ENCODE measurements around the gene PTPRZ1. TPM values are rescaled to one million over a fixed set of nuclear protein-coding genes. Genes with fewer than 3 reads are reported as not detected.

PTPRZ1 gene
- total RNA-seq, 1 donor from 2014 or later = 154 TPM

DNA sequence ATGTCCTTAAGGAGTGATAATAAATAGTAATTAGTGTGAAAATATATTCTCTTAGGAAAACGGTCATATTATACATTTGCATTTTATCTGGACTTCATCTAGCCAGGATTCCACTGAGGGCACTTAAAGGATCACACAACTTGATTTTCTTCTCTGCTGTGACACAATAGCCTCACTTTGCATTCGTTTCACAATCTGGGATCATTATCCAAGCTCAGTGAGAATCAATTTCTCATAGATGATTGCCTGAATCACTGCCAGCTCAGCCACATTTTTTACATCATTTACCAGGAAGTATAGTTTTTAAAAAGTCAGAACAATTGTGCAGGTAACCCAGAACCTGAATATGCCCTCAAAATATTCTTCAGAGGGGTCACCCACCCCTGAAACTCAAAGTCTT, 68.9 kb downstream of the PTPRZ1 start:
- H3K4me1 ChIP-seq = peaks cover 59% of the 10 kb centered on the region
- peaks cover 48% of the 10 kb centered on the region for H3F3A ChIP-seq (ENCODE audit: low read depth)
- DNase-seq (ENCODE audit: low spot score) = no peak
- no peaks in the 10 kb centered on the region for H3K9me3 ChIP-seq (ENCODE audit: low read depth)
- peaks cover 2% of the 10 kb centered on the region for H3K36me3 ChIP-seq
- peaks cover 24% of the 10 kb centered on the region for H3K36me3 Mint-ChIP-seq
- H3K79me2 ChIP-seq (ENCODE audit: low read depth) = peaks cover 55% of the 10 kb centered on the region
- no peaks in the 10 kb centered on the region for H3K27me3 ChIP-seq
- H3K9me3 Mint-ChIP-seq = no peaks in the 10 kb centered on the region
- H2AFZ ChIP-seq (replicated peaks) = no peak overlapping the region
- H3K4me3 Mint-ChIP-seq = no peak overlapping the region
- H3K27ac ChIP-seq = peak overlapping the region; percentile 73
- H3K4me2 ChIP-seq = peak overlapping the region; percentile 39
- H4K20me1 ChIP-seq (ENCODE audit: low read depth) = no peaks in the 10 kb centered on the region
- H3K27me3 Mint-ChIP-seq (ENCODE audit: insufficient read depth, low read depth) = peaks cover 3% of the 10 kb centered on the region
- peak overlapping the region; percentile 78 for H3K27ac Mint-ChIP-seq
- TF ChIP-seq, protein P1, sequence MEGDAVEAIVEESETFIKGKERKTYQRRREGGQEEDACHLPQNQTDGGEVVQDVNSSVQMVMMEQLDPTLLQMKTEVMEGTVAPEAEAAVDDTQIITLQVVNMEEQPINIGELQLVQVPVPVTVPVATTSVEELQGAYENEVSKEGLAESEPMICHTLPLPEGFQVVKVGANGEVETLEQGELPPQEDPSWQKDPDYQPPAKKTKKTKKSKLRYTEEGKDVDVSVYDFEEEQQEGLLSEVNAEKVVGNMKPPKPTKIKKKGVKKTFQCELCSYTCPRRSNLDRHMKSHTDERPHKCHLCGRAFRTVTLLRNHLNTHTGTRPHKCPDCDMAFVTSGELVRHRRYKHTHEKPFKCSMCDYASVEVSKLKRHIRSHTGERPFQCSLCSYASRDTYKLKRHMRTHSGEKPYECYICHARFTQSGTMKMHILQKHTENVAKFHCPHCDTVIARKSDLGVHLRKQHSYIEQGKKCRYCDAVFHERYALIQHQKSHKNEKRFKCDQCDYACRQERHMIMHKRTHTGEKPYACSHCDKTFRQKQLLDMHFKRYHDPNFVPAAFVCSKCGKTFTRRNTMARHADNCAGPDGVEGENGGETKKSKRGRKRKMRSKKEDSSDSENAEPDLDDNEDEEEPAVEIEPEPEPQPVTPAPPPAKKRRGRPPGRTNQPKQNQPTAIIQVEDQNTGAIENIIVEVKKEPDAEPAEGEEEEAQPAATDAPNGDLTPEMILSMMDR (IDR thresholded peaks at IDR 0.05) = no peak
- no peak for TF ChIP-seq EZH2phosphoT487 (IDR thresholded peaks at IDR 0.05)
- TF ChIP-seq EZH2 (IDR thresholded peaks at IDR 0.05) = no peak
- no peak overlapping the region for H3K4me3 ChIP-seq
- H3K9ac ChIP-seq = no peak overlapping the region
- H3K4me1 Mint-ChIP-seq = peaks cover 55% of the 10 kb centered on the region

GRCh38 chr7:121945066-121945465, 72.1 kb downstream of the PTPRZ1 start:
- Histone ChIP-seq H3K4me3 (no peak overlapping the region), H3K4me2 (no peak overlapping the region), H3K9me3 (ENCODE audit: low read depth) (no peaks in the 10 kb centered on the region), H2AFZ (replicated peaks) (no peak overlapping the region), H3K79me2 (ENCODE audit: low read depth) (peaks cover 53% of the 10 kb centered on the region), H3F3A (ENCODE audit: low read depth) (peaks cover 15% of the 10 kb centered on the region), H3K9ac (no peak overlapping the region), H3K27ac (no peak overlapping the region), H3K27me3 (no peaks in the 10 kb centered on the region), H4K20me1 (ENCODE audit: low read depth) (no peaks in the 10 kb centered on the region), H3K36me3 (peaks cover 2% of the 10 kb centered on the region), H3K4me1 (peaks cover 26% of the 10 kb centered on the region)
- no peak overlapping the region for H3K4me3 Mint-ChIP-seq
- no peaks in the 10 kb centered on the region for H3K27me3 Mint-ChIP-seq (ENCODE audit: insufficient read depth, low read depth)
- H3K27ac Mint-ChIP-seq = no peak overlapping the region
- H3K9me3 Mint-ChIP-seq = peaks cover 2% of the 10 kb centered on the region
- peaks cover 32% of the 10 kb centered on the region for H3K36me3 Mint-ChIP-seq
- peaks cover 25% of the 10 kb centered on the region for H3K4me1 Mint-ChIP-seq
- no peak for DNase-seq (ENCODE audit: low spot score)
- TF ChIP-seq EZH2phosphoT487 (IDR thresholded peaks at IDR 0.05) (no peak), EZH2 (IDR thresholded peaks at IDR 0.05) (no peak)

DNA sequence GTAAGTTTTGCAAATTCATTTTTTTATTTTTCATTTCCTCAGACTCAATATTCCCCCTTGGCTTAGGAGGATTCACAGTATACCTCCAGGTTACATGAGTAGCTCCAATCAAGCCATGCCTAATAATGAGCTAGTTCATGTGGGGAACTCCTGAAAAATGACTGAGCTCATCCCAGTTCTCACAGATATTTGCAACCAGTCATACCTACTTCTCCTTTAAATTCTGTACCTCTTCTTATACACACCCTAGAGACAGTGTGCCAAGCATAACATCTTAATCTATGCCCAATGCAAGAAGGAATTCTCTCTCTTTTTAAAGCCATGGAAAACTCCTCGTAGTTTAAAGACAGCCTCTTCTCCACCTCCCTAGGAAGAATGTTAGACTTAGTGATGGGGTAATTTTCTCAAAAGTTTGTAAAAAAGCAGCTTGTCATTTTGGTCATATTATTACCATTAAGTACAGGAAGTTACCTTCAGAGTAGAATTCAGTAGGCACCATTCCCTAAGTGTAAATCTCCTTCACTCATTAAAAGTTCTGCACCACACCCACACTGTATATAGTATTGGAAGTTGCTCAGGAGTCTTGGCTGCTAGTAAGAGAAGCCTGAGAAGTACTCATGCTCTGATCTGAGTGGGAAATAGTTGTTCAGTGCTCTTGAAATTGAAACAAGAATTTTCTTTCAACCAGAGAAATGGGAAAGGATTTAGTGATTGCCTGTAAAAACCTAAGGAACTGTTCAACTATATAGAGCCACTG, 72.7 kb downstream of the PTPRZ1 start:
- H3K9me3 Mint-ChIP-seq = peaks cover 4% of the 10 kb centered on the region
- no peak overlapping the region for H3K4me3 Mint-ChIP-seq
- peaks cover 9% of the 10 kb centered on the region for H3F3A ChIP-seq (ENCODE audit: low read depth)
- H3K27ac Mint-ChIP-seq = no peak overlapping the region
- H3K4me1 Mint-ChIP-seq = peaks cover 20% of the 10 kb centered on the region
- H3K4me3 ChIP-seq = no peak overlapping the region
- H2AFZ ChIP-seq (replicated peaks) = no peak overlapping the region
- H3K36me3 Mint-ChIP-seq = peaks cover 38% of the 10 kb centered on the region
- no peaks in the 10 kb centered on the region for H4K20me1 ChIP-seq (ENCODE audit: low read depth)
- TF ChIP-seq EZH2 (IDR thresholded peaks at IDR 0.05) (no peak), EZH2phosphoT487 (IDR thresholded peaks at IDR 0.05) (no peak)
- TF ChIP-seq, protein P1 (IDR thresholded peaks at IDR 0.05) = no peak
- H3K27ac ChIP-seq = no peak overlapping the region
- no peaks in the 10 kb centered on the region for H3K27me3 Mint-ChIP-seq (ENCODE audit: insufficient read depth, low read depth)
- peaks cover 20% of the 10 kb centered on the region for H3K4me1 ChIP-seq
- H3K4me2 ChIP-seq = no peak overlapping the region
- H3K9ac ChIP-seq = no peak overlapping the region
- H3K79me2 ChIP-seq (ENCODE audit: low read depth) = peaks cover 53% of the 10 kb centered on the region
- no peak for DNase-seq (ENCODE audit: low spot score)
- peaks cover 2% of the 10 kb centered on the region for H3K36me3 ChIP-seq
- no peaks in the 10 kb centered on the region for H3K9me3 ChIP-seq (ENCODE audit: low read depth)
- H3K27me3 ChIP-seq = no peaks in the 10 kb centered on the region

DNA sequence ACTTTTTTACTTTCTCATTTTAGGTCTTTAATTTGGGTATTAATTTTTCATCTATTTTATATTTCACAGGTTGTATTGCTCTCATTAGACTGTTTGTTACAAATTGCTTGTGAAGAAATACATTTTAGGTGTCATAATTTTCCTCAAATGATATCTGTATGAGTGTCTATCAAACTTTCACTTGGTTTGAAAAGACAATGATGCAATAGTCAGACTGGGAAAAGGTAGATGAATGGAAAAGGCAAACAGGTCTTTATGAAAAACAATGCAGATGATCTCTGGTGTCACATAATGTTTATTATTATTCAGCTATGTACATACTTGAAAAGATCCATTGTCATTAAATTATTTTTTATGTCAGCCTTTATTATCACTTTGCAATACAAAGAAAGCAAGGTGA, 80.2 kb downstream of the PTPRZ1 start:
- H3K4me2 ChIP-seq = no peak overlapping the region
- H3K4me3 Mint-ChIP-seq = no peak overlapping the region
- no peak overlapping the region for H3K27ac ChIP-seq

More for the DNA sequence above, 80.2 kb downstream of the PTPRZ1 start:
- no peaks in the 10 kb centered on the region for H3K36me3 ChIP-seq
- DNase-seq (ENCODE audit: low spot score) = no peak
- H3K79me2 ChIP-seq (ENCODE audit: low read depth) = peaks cover 41% of the 10 kb centered on the region
- peaks cover 4% of the 10 kb centered on the region for H3K9me3 Mint-ChIP-seq
- no peaks in the 10 kb centered on the region for H3K9me3 ChIP-seq (ENCODE audit: low read depth)
- H4K20me1 ChIP-seq (ENCODE audit: low read depth) = no peaks in the 10 kb centered on the region
- H3K27ac Mint-ChIP-seq = no peak overlapping the region
- no peak overlapping the region for H3K4me3 ChIP-seq
- H2AFZ ChIP-seq (replicated peaks) = no peak overlapping the region
- no peaks in the 10 kb centered on the region for H3F3A ChIP-seq (ENCODE audit: low read depth)
- no peaks in the 10 kb centered on the region for H3K27me3 Mint-ChIP-seq (ENCODE audit: insufficient read depth, low read depth)
- no peak overlapping the region for H3K9ac ChIP-seq
- peaks cover 2% of the 10 kb centered on the region for H3K4me1 Mint-ChIP-seq
- TF ChIP-seq EZH2phosphoT487 (IDR thresholded peaks at IDR 0.05) = no peak
- TF ChIP-seq, protein P1 (IDR thresholded peaks at IDR 0.05) = no peak
- no peak for TF ChIP-seq EZH2 (IDR thresholded peaks at IDR 0.05)
- H3K4me1 ChIP-seq = peaks cover 3% of the 10 kb centered on the region
- peaks cover 38% of the 10 kb centered on the region for H3K36me3 Mint-ChIP-seq
- H3K27me3 ChIP-seq = no peaks in the 10 kb centered on the region
